Measurements from ENCODE around the gene HLA-DQA1.

The HLA-DQA1 gene

GRCh38 chr6:32603888-32604287, 33.3 kb upstream of the HLA-DQA1 start:
- TF ChIP-seq CTCF (IDR thresholded peaks at IDR 0.05; ENCODE audit: insufficient read depth, low read depth, low read length, missing control alignments) = no peak
- H3K4me3 ChIP-seq (ENCODE audit: low read length) = no peak overlapping the region
- DNase-seq (ENCODE audit: low read depth) = no peak

- no peak overlapping the region for H3K4me3 ChIP-seq (ENCODE audit: low read length)
- TF ChIP-seq CTCF (IDR thresholded peaks at IDR 0.05; ENCODE audit: insufficient read depth, low read depth, low read length, missing control alignments) = no peak
- DNase-seq (ENCODE audit: low read depth) = no peak
These were observed 32.8 kb upstream of the HLA-DQA1 start for GRCh38 chr6:32604434-32604877.

- TF ChIP-seq CTCF (IDR thresholded peaks at IDR 0.05; ENCODE audit: insufficient read depth, low read depth, low read length, missing control alignments) = no peak
- H3K4me3 ChIP-seq (ENCODE audit: low read length) = no peak overlapping the region
- DNase-seq (ENCODE audit: low read depth) = no peak
These were observed 29.8 kb upstream of the HLA-DQA1 start for GRCh38 chr6:32607263-32607987.

- no peak overlapping the region for H3K4me3 ChIP-seq (ENCODE audit: low read length)
- no peak for DNase-seq (ENCODE audit: low read depth)
- TF ChIP-seq CTCF (IDR thresholded peaks at IDR 0.05; ENCODE audit: insufficient read depth, low read depth, low read length, missing control alignments) = no peak
These were observed 29.3 kb upstream of the HLA-DQA1 start for GRCh38 chr6:32607988-32608298.

GRCh38 chr6:32608362-32608761, 28.8 kb upstream of the HLA-DQA1 start:
- H3K4me3 ChIP-seq (ENCODE audit: low read length) = no peak overlapping the region
- no peak for TF ChIP-seq CTCF (IDR thresholded peaks at IDR 0.05; ENCODE audit: insufficient read depth, low read depth, low read length, missing control alignments)
- DNase-seq (ENCODE audit: low read depth) = no peak

GRCh38 chr6:32609391-32609730, 27.8 kb upstream of the HLA-DQA1 start:
- no peak overlapping the region for H3K4me3 ChIP-seq (ENCODE audit: low read length)
- TF ChIP-seq CTCF (IDR thresholded peaks at IDR 0.05; ENCODE audit: insufficient read depth, low read depth, low read length, missing control alignments) = no peak
- no peak for DNase-seq (ENCODE audit: low read depth)

Data from epithelial cell of esophagus (primary cell).